MV-4-11 (cell line): Measurements from ENCODE around the gene TMEM114.

Experiments
- DNase-seq: peaks from one replicate; lab custom pipeline; 2025; lab: John Stamatoyannopoulos, UW

Gene TMEM114

DNA sequence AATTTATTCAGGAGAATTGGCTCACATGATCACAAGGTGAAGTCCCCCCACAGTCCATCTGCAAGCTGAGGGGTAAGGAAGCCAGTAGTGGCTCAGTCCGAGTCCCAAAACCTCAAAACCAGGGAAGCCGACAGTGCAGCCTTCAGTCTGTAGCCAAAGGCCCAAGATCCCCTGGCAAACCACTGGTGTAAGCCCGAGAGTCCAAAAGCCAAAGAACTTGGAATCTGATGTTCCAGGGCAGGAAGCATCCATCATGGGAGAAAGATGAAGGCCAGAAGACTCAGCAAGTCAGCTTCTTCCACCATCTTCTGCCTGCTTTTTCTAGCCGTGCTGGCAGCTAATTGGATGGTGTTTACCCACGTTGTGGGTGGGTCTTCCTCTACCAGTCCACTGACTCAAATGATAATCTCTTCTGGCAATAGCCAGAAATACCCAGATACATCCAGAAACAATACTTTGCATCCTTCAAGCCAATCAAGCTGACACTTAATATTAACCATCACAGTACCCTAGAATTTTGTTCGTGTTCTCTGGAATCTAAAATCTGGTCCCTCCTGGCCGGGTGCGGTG lies 40.4 kb downstream of the TMEM114 start:
- no peak for DNase-seq

DNA sequence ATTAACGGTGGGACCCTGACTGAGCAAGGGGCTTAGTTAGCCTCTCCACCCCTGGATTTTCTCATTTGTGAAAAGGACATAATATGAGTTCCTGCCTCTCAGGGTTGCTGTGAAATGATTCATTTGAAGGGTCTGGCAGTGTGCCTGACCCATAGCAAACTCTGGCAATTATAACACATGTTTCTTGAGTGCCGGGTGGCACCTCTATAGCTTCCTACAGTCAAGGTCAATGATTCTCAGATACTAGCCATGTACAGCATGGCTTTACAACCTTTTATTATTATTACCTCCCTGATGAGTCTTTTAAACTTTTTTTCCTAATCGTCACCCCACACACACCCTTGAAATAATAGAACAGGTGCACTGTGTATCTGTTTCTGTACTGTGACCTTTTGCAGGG lies 42.1 kb downstream of the TMEM114 start:
- no peak for DNase-seq

DNA sequence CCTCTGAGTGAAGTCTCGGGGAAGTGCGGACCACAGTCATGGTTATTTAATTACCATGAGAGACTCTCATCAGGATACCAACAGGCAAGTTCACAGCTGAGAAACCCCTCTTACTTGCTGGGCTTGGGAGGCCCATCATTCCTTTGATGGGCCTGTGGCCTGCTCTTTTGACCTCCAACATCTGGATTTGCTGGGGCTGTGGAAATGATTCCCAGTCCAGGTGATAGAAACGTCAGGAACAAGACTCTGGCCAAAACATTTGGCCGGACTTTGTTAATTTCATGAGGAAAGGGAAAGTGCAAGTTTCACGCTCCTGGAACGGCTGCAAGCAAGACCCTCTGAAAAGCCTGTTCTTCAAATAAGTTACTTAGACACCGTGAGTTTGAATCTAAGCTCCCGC lies 42.5 kb downstream of the TMEM114 start:
- no peak for DNase-seq

DNA sequence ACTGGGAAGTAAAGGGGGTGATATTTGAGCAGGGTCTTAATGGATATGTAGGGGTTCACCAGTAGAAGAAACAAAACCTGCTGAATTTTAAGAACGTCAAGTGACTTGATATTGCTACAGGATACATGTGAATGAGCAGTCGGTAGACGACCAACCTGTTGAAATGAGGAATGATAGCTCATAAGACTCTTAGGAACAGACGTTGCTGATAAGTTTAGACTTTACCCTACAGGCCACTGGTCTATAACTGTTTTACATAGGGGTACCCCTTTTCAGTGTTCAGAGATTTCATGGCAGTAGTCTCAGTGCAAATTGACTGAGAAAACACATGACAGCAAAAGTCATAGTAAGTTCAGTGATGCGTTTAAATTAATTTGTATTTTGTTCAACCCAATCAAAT lies 45.9 kb downstream of the TMEM114 start:
- DNase-seq = no peak

DNA sequence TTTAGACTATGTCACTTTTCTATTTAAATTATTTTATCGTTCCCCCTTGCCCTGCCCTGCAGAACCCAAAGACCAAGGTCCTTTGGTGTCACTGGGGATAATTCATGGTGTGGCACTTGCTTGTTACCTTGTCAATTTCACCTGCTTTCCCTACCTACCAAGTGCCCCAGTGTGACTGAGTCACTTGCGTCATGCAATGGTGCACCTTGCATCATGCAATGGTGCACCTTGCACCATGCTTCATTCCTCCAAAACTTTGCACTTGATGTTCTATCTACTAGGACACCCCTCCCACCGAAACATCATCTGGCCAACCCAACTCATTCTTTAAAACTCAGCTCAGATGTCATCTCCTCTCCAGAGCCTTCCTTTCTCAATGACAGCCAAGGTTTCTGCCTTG lies 47.1 kb downstream of the TMEM114 start:
- no peak for DNase-seq

DNA sequence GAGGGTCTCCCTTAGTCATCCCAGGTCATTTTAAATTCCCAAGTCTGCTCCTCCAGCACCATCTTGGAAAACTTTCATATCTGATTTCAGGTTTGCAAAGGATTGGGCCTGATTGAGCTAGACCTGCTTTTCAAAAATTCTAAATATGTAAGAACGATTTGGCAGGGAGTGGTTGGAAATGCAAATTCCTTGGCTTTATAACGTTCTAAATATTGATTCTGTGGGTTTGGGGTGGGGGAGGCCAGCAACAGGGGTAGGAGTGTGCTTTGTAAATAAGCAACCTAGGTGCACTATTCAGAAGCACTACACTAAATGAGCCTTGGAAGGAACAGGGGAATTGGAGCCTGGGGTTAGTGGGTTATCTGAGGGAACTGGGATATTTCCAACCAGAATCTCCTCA lies 47.9 kb downstream of the TMEM114 start:
- DNase-seq = no peak

DNA sequence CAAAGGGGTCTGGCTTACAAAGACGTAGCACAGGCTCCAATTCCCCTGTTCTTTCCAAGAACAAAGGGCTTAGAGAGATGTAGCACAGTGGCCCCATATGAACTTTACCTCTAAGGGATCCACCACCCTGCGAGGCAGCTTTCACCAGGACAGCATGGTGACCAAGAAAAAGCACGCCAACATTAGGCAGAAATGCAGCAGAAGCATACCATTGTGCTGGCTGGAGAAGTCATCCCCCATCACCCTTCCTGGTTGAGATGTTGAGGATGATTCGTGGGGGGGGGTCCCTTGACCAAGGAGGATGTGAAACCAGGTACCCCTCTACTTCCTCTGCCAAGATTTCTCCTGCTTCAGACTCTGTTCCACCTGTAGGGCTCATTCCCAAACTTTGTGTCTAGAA lies 48.4 kb downstream of the TMEM114 start:
- DNase-seq = no peak

DNA sequence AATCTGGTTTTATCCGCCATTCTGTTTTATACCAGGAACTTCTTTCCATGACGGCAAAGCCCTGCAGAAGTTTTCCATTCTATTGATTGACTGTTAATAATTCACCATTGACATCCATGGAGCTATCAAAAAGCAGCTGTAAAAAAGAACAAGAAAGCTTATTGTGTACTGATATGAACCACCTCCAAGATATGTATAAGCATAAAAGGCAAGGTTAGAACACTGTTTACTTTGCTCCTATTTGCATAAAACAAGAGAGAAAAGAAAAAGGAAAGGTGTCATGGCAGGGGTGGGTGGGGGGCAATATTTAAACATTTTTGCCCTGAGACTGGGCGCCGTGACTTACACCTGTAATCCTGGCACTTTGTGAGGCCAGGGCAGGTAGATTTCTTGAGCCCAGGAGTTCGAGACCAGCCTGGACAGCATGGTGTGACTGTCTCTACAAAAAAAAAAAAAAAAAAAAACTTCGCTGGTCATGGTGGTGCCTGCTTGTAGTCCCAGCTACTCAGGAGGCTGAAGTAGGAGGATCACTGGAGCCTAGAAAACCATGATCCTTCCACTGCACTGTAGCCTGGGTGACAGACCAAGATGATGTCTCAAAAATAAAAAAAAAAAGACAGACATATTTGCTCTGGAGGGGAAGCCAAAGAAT lies 52.5 kb downstream of the TMEM114 start:
- no peak for DNase-seq

DNA sequence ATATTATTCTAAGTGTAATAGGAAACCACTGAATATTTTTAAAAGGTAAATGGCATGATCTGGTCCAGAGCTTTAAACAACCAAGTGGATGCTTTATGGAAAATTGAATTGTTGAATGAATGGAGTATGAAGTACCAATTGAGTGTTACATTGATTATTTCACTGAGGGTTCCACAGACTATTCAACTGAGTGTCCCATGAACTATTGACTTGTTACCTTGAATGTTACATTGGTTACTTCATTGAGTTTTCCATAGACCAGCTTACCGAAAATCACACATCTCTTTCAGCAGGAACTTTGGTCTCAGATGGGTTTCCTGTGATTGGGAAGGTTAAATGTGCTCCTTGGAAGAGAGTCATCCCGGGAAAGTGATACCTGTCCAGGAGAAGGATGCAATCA lies 56.8 kb downstream of the TMEM114 start:
- no peak for DNase-seq

DNA sequence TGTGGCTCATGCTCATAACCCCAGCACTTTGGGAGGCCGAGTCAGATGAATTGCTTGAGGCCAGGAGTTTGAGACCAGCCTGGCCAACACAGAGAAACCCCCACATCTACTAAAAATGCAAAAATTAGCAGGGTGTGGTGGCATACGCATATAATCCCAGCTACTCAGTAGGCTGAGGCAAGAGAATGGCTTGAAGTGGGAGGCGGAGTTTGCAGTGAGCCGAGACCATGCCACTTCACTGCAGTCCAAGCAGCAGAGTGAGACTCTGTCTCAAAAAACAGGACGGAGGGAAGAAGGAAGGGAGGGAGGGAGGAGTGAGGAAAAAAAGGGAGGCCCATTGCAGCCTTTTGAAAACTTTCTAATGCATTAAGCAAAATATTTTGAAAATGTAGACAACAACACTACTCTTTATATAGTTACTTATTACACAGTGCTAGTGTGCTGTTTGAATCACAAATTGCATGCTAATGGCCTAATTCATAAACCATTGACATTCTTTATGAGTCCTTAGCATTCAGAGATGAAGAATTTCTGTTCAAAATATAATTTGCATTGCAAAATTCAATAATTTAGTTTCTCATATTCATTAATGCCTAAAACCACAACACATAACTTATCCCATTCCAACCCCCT lies 59.4 kb downstream of the TMEM114 start:
- DNase-seq = no peak

DNA sequence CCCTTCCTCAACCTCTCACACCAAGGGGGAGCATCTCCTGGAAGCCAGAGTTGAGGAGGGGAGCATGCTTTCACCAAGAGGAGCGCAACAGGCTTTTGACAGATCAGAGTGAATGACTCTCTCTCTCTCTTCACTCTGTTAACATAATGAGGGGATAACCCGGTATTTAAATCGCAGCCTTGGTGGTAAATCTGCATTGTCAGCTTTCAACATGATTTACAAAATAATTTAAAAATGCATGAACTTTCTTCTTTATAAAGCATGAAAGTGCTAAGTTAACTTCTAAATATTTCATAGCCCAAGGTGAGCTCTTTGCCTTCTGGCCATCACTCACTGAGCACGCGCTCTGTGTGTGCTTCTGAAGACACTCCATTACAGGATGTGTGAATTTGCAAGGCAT lies 61.8 kb downstream of the TMEM114 start:
- no peak for DNase-seq

DNA sequence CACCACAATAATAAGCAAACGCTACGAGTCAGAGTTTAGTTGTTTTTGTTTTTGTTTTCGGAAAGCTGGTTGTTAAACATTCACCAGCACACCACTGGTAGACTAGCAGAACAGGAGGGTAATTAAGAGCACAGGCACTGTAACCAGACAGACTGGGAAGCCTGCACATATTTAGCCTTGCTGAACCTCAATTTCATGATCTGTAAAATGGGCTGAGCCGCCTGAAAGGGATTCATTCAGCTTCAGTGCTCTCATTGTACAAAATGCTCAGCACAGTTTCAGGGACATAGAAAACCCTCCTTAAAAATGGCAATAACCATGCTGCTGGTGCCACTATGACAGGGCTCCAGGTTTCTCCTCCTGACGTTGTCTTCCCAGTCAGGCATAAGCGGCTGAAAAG lies 66.4 kb downstream of the TMEM114 start:
- DNase-seq = no peak

DNA sequence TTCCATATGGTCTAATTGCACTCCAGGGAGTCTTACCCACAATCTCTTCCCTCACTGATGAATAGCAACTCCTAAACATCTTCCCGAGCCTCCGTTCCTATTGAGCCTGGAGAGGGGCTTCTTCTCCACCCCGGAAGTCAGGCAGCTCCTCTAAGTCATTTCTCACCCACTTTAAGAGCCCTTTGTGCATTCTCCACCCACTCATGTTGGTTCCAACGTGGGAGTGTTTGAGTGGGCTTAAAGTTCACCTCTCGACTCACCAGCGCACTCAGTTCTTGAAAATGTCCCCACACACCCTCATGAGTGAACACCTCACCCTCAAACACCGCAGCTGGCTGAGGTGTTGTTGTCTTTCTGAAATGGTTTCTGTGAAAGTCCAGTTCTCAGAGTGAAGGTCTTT lies 67.6 kb downstream of the TMEM114 start:
- no peak for DNase-seq

DNA sequence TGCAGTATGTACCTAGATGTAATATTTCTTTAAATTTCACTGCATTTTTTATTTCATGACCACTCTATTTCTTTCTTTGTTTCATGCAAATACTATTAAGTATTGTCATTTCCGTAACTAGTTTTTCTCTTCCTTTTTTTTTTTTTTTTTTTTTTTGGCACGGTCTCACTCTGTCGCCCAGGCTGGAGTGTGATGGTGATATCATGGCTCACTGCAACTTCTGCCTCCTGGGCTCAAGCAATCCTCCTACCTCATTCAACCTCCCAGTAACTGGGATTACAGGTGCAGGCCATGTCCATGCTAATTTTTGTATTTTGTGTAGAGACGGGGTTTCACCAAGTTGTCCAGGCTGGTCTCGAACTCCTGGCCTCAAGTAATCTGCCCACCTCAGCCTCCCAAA lies 70.7 kb downstream of the TMEM114 start:
- no peak for DNase-seq
